Measurements from ENCODE around the gene COPS4.
"Not testable (repeated sequence)": the region's sequence is repeated elsewhere in the genome, so short reads cannot be mapped to it uniquely, and the experiment has no call there.

COPS4 gene

GRCh38 chr4:83075311-83076095, 40.5 kb downstream of the COPS4 start:
- in situ Hi-C loops (cut with MboI; ENCODE audit: low sequenced_read_pairs): no loop called here

- in situ Hi-C loops (cut with MboI; ENCODE audit: low sequenced_read_pairs): loop anchor here (10.0 kb wide), 1 partner anchor 174 kb away; no protein-coding TSS in a partner anchor
Measured at GRCh38 chr4:83080561-83080960, 45.6 kb downstream of the COPS4 start.

- in situ Hi-C loops (cut with MboI; ENCODE audit: low sequenced_read_pairs): loop anchor here (10.0 kb wide), 1 partner anchor 172 kb away; no protein-coding TSS in a partner anchor
Measured at GRCh38 chr4:83082777-83083176, 47.8 kb downstream of the COPS4 start.

- in situ Hi-C loops (cut with MboI; ENCODE audit: low sequenced_read_pairs): loop anchor here (10.0 kb wide), 1 partner anchor 171 kb away; no protein-coding TSS in a partner anchor
Measured at GRCh38 chr4:83083925-83084475, 49.0 kb downstream of the COPS4 start.

- in situ Hi-C loops (cut with MboI; ENCODE audit: low sequenced_read_pairs): loop anchor here (10.0 kb wide), 1 partner anchor 170 kb away; no protein-coding TSS in a partner anchor
Measured at GRCh38 chr4:83084956-83085355, 50.0 kb downstream of the COPS4 start.

- in situ Hi-C loops (cut with MboI; ENCODE audit: low sequenced_read_pairs): loop anchor here (10.0 kb wide), 1 partner anchor 165 kb away; no protein-coding TSS in a partner anchor
Measured at GRCh38 chr4:83089410-83090157, 54.6 kb downstream of the COPS4 start.

GRCh38 chr4:83093060-83093640, 58.2 kb downstream of the COPS4 start:
- in situ Hi-C loops (cut with MboI; ENCODE audit: low sequenced_read_pairs): no loop called here

GRCh38 chr4:83096397-83096796, 61.4 kb downstream of the COPS4 start:
- in situ Hi-C loops (cut with MboI; ENCODE audit: low sequenced_read_pairs): no loop called here

GRCh38 chr4:83104991-83105390, 70.0 kb downstream of the COPS4 start:
- in situ Hi-C loops (cut with MboI; ENCODE audit: low sequenced_read_pairs): no loop called here

GRCh38 chr4:83107631-83108030, 72.6 kb downstream of the COPS4 start:
- in situ Hi-C loops (cut with MboI; ENCODE audit: low sequenced_read_pairs): no loop called here

- in situ Hi-C loops (cut with MboI; ENCODE audit: low sequenced_read_pairs): no loop called here
Measured at GRCh38 chr4:83108101-83108861, 73.3 kb downstream of the COPS4 start.

GRCh38 chr4:83109480-83110222, 74.7 kb downstream of the COPS4 start:
- in situ Hi-C loops (cut with MboI; ENCODE audit: low sequenced_read_pairs): no loop called here

GRCh38 chr4:83110223-83110945, 75.4 kb downstream of the COPS4 start:
- in situ Hi-C loops (cut with MboI; ENCODE audit: low sequenced_read_pairs): no loop called here

GRCh38 chr4:83110970-83111750, 76.2 kb downstream of the COPS4 start:
- in situ Hi-C loops (cut with MboI; ENCODE audit: low sequenced_read_pairs): no loop called here

- in situ Hi-C loops (cut with MboI; ENCODE audit: low sequenced_read_pairs): not testable (repeated sequence)
Measured at GRCh38 chr4:83111751-83112141, 76.8 kb downstream of the COPS4 start.

GRCh38 chr4:83112231-83112630, 77.2 kb downstream of the COPS4 start:
- in situ Hi-C loops (cut with MboI; ENCODE audit: low sequenced_read_pairs): no loop called here

- in situ Hi-C loops (cut with MboI; ENCODE audit: low sequenced_read_pairs): no loop called here
Measured at GRCh38 chr4:83112678-83113428, 77.9 kb downstream of the COPS4 start.

GRCh38 chr4:83113429-83113786, 78.4 kb downstream of the COPS4 start:
- in situ Hi-C loops (cut with MboI; ENCODE audit: low sequenced_read_pairs): no loop called here

Measured in HL-60/S4 (cell line).